Activated CD8-positive, alpha-beta T cell treated with anti-CD3 and anti-CD28 coated beads for 36 hours (primary cell): ENCODE results near the gene MICAL2. TPM values are rescaled to one million over a fixed set of nuclear protein-coding genes. Genes with fewer than 3 reads are reported as not detected.
A peak's percentile ranks its signal among the peaks of the same experiment; 100 is the strongest.

Source experiments
- ATAC-seq: fragments of 200-7000 bp; cut with Tn5 transposase; one replicate; pipeline ENCODE4 v1.10.0; 2021; ENCODE audit warnings: mild to moderate bottlenecking, moderate library complexity
- CTCF ChIA-PET: fragments of 350-600 bp; sonication (Branson Sonifier 250); formaldehyde crosslinking; loops from one replicate; lab custom pipeline; 2021; ENCODE audit warnings: antibody characterized with exemption; lab: Charles Lee
- POLR2A ChIA-PET: fragments of 350-600 bp; sonication (Branson Sonifier 250); formaldehyde crosslinking; loops from one replicate; lab custom pipeline; 2021; ENCODE audit warnings: antibody characterized with exemption; lab: Charles Lee
- DNase-seq: peaks from one replicate; pipeline ENCODE4 v3.0.0-alpha.2; 2020
- H3K27ac Mint-ChIP-seq: one replicate; pipeline ENCODE4 v1.8.0; 2021; ENCODE audit warnings: mild to moderate bottlenecking, mixed read lengths
- H3K27me3 Mint-ChIP-seq: one replicate; pipeline ENCODE4 v1.8.0; 2021; ENCODE audit warnings: mixed read lengths
- H3K36me3 Mint-ChIP-seq: one replicate; pipeline ENCODE4 v1.8.0; 2021; ENCODE audit warnings: low read depth, mixed read lengths
- H3K4me1 Mint-ChIP-seq: one replicate; pipeline ENCODE4 v1.8.0; 2021; ENCODE audit warnings: low read depth, mixed read lengths
- H3K4me3 Mint-ChIP-seq: one replicate; pipeline ENCODE4 v1.8.0; 2021; ENCODE audit warnings: mild to moderate bottlenecking, moderate library complexity, mixed read lengths
- H3K9me3 Mint-ChIP-seq: one replicate; pipeline ENCODE4 v1.8.0; 2021; ENCODE audit warnings: mixed read lengths
- CTCF ChIP-seq: fragments of 200-600 bp; IDR thresholded peaks from one replicate; pipeline ENCODE4 v1.8.0; 2022; ENCODE audit warnings: antibody characterized with exemption, mild to moderate bottlenecking
- intact Hi-C: fragments of 100-400 bp; cut with micrococcal nuclease; formaldehyde crosslinking; loops from one replicate; pipeline ENCODE4 v1.10.0; 2022
- total RNA-seq, 2 experiments: library from RNA; stranded (reverse); gene quantifications; one replicate each; pipeline ENCODE4 v1.2.3, GENCODE V29; 2021

MICAL2 gene
- total RNA-seq, 2 experiments from 2014 or later: 99.8 to 105 TPM

DNA sequence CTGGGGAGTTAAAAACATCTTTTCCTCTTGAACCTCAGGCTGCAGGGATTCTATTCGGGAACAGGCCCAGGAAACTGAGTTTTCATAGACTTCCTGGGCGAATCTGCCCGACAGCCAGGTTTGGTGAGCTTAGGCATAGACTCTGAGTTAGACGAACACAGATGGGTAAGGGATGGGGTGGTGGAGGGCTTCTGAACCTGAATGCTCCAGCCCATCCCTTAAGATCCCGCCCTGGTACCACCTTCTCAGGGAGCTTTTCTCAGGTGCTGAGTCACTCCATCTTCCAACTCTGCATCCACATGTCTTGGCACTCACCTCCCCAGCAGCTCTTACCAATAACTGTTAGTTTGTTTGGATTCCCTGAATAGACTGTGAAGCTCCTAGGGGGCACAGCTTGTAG lies 37.4 kb downstream of the MICAL2 start:
- CTCF ChIA-PET: interaction anchor here (2.5 kb wide), 1 partner anchor 9 kb away, joined by 9 read pairs; no protein-coding TSS in a partner anchor
- POLR2A ChIA-PET: interaction anchor here (1.7 to 1.8 kb wide), 2 partner anchors 10 to 15 kb away, joined by 4 to 5 read pairs; no protein-coding TSS in a partner anchor
- no peak for TF ChIP-seq CTCF
- ATAC-seq (no peak), DNase-seq (no peak)
- Mint-ChIP-seq H3K4me3 (no peak overlapping the region), H3K9me3 (peaks cover 2% of the 10 kb centered on the region), H3K27ac (peak overlapping the region; percentile 94), H3K36me3 (peaks cover 23% of the 10 kb centered on the region), H3K4me1 (peaks cover 72% of the 10 kb centered on the region), H3K27me3 (no peaks in the 10 kb centered on the region)
- intact Hi-C loops: no loop called here

DNA sequence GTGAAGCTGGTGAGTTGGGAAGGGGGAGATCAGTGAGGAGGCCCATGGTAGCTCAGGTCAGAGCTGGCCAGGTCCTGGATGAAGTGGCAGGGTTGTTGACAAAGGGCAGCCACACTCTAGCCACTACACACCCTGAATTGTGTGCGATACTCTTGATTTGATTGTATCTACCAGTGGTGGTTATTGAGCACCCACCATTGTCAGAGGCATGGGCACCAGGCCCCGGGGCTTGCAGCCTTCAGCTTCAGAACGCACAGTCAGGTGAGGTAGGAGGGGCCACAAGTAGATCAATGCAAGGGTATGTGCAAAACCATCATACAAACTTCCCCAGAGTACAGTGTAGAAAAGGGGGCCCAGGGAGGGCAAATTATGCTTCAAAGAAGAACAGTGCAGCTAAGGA lies 38.1 kb downstream of the MICAL2 start:
- peak overlapping the region; percentile 94 for H3K27ac Mint-ChIP-seq
- POLR2A ChIA-PET: interaction anchor here (0.5 to 1.8 kb wide), 4 partner anchors 10 to 38 kb away, joined by 3 to 5 read pairs (median 4); partner anchors contain the start of gene MICAL2
- peaks cover 23% of the 10 kb centered on the region for H3K36me3 Mint-ChIP-seq
- no peak for ATAC-seq
- peaks cover 68% of the 10 kb centered on the region for H3K4me1 Mint-ChIP-seq
- H3K9me3 Mint-ChIP-seq: peaks cover 2% of the 10 kb centered on the region
- intact Hi-C loops: no loop called here
- CTCF ChIA-PET: interaction anchor here (2.5 kb wide), 1 partner anchor 9 kb away, joined by 9 read pairs; no protein-coding TSS in a partner anchor
- no peak overlapping the region for H3K4me3 Mint-ChIP-seq
- no peak for TF ChIP-seq CTCF
- DNase-seq: peak; percentile 25
- H3K27me3 Mint-ChIP-seq: no peaks in the 10 kb centered on the region

DNA sequence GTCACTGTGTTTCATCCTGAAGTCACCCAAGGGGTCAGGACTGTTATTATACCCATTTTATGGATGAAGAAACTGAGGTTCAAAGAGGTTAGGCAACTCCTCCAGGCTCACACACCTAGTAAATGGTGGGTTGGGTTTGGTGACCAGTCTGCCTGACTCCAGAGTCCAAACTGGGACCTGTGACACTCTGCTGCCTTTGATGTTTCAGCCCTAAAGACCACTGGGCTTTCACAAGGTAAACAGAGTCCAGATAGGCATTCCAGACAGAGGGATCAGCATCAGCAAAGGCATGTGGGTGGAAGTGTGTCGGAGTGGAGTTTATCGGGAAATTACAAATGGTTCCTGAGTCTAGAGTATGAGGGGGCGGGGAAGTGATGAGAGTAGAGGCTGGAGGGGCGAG lies 38.5 kb downstream of the MICAL2 start:
- Mint-ChIP-seq H3K27me3 (no peaks in the 10 kb centered on the region), H3K4me1 (peaks cover 68% of the 10 kb centered on the region), H3K27ac (peak overlapping the region; percentile 94), H3K4me3 (no peak overlapping the region), H3K9me3 (peaks cover 2% of the 10 kb centered on the region), H3K36me3 (peaks cover 27% of the 10 kb centered on the region)
- ChIA-PET CTCF (interaction anchor here (2.5 kb wide), 1 partner anchor 8 kb away, joined by 9 read pairs; no protein-coding TSS in a partner anchor), POLR2A (interaction anchor here (0.5 to 2.3 kb wide), 4 partner anchors 11 to 87 kb away, joined by 3 to 8 read pairs (median 4); partner anchors contain the start of gene MICAL2)
- intact Hi-C loops: no loop called here
- TF ChIP-seq CTCF: no peak
- ATAC-seq: no peak
- no peak for DNase-seq

DNA sequence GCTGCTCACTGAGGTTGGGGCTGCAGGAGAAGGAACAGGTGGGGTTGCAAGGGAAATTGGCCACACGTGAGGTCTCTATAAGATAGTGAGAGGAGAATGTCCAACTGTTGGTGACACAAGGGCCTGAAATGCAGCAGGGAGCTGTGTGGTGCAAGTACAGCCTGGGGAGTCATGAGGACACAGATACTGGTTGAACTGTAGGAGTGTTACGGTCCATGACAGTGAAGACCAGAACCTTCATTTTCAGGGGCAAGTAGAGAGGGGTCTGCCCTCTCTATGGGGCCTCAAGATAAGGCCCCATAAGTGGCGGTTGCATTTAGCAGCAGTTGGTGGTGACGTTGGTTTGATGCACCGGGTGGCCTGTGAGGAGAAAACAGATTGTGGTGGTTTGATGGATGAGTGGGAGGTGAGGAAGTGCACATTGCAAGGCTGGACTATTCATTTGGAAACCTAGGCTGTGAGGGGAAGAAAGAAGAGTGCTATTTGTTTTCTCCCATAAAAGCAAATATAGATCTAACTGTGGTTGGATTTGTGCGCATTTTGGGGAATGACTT lies 39.4 kb downstream of the MICAL2 start:
- Mint-ChIP-seq H3K4me3 (peak overlapping the region; percentile 9), H3K4me1 (peaks cover 60% of the 10 kb centered on the region), H3K27ac (peak overlapping the region; percentile 94), H3K27me3 (no peaks in the 10 kb centered on the region), H3K36me3 (peaks cover 27% of the 10 kb centered on the region), H3K9me3 (peaks cover 2% of the 10 kb centered on the region)
- ChIA-PET CTCF (interaction anchor here (1.4 to 1.7 kb wide), 3 partner anchors 46 to 74 kb away, joined by 4 to 9 read pairs (median 5); no protein-coding TSS in a partner anchor), POLR2A (interaction anchor here (0.8 to 2.3 kb wide), 5 partner anchors 22 to 88 kb away, joined by 3 to 8 read pairs (median 4); partner anchors contain the start of gene MICAL2)
- no peak for TF ChIP-seq CTCF
- DNase-seq (peak; percentile 85), ATAC-seq (peak; percentile 56)
- intact Hi-C loops: loop anchor here (2.0 to 5.0 kb wide), 2 partner anchors 25 to 88 kb away; no protein-coding TSS in a partner anchor
